22Rv1 (cell line): ENCODE data around the gene G6PC2.

ENCODE experiments used
- ZFX ChIP-seq: fragments of 450-650 bp; IDR thresholded peaks from 2 replicates; pipeline ENCODE4 v1.6.1; 2017; ENCODE audit warnings: antibody characterized with exemption, borderline replicate concordance
- TF ChIP-seq, protein P1 (sequence below): fragments of 450-650 bp; IDR thresholded peaks from 2 replicates; pipeline ENCODE4 v1.5.1; 2017; ENCODE audit warnings: mild to moderate bottlenecking

DNA sequence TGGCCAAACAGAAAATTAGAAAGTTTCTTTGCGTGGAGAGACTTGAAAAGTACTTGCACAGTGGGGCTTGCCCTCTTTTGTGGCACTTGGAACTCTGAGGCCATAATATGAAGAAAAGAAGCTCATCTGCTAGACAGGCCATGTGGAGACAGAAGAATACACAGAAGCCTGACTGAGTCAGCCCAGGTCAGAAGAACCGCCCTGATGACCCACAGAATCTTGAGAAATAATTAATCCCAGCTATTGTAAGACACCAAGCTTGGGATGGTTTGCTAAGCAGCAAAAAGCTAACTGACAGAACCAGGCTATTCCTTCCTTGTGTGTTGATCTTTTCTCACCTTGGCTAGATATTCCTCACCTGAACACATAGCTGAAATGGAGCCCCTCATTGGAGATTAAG lies 33.7 kb downstream of the G6PC2 start:
- TF ChIP-seq, protein P1, sequence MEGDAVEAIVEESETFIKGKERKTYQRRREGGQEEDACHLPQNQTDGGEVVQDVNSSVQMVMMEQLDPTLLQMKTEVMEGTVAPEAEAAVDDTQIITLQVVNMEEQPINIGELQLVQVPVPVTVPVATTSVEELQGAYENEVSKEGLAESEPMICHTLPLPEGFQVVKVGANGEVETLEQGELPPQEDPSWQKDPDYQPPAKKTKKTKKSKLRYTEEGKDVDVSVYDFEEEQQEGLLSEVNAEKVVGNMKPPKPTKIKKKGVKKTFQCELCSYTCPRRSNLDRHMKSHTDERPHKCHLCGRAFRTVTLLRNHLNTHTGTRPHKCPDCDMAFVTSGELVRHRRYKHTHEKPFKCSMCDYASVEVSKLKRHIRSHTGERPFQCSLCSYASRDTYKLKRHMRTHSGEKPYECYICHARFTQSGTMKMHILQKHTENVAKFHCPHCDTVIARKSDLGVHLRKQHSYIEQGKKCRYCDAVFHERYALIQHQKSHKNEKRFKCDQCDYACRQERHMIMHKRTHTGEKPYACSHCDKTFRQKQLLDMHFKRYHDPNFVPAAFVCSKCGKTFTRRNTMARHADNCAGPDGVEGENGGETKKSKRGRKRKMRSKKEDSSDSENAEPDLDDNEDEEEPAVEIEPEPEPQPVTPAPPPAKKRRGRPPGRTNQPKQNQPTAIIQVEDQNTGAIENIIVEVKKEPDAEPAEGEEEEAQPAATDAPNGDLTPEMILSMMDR = no peak
- no peak for TF ChIP-seq ZFX
